ENCODE measurements around the gene MRS2. TPM values are rescaled to one million over a fixed set of nuclear protein-coding genes. Genes with fewer than 3 reads are reported as not detected.
A peak's percentile ranks its signal among the peaks of the same experiment; 100 is the strongest.

Gene MRS2
- polyA plus RNA-seq, 1 of the 3 experiments (the other 2 are of a cell fraction) = 9.4 TPM

DNA sequence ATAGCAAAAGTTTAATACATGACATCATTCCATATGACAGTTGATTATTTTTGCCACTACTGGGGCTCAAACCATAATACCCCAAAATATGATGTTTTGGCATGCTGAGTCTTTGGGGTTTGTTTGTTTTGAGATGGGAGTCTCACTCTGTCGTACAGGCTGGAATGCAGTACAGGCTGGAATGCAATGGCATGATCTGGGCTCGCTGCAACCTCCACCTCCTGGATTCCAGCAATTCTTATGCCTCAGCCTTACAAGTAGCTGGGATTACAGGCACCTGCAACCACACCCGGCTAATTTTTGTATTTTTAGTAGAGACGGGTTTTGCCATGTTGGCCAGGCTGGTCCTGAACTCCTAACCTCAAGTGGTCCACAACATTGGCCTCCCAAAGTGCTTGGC is 1.3 kb upstream of the MRS2 start (continued):
- no peak for TF ChIP-seq FOSL2 (IDR thresholded peaks at IDR 0.05; ENCODE audit: borderline replicate concordance, low read depth)

DNA sequence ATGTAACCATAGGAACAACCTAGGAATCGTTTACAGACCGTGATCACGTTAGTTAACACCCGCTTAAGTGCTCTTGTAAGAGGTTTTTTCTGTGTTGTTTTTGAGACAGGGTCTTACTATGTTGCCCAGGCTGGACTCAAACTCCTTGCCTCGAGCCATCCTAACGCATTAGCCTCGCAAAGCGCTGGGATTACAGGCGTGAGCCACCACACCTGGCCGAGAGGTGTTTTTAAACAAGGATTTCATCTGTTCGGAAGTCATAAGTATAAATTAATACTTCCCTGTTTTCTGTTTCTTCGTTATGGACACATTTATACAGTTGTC is 727 bp downstream of the MRS2 start:
- H3K79me2 ChIP-seq (ENCODE audit: insufficient read depth) = peaks cover 46% of the 10 kb centered on the region
- CTCF ChIA-PET = interaction anchor here (1.6 kb wide), 1 partner anchor 11 kb away, joined by 4 read pairs; no protein-coding TSS in a partner anchor
- peak overlapping the region; percentile 83 for H3K4me2 ChIP-seq
- H3K4me3 ChIP-seq (ENCODE audit: low read depth in 2 of 2, low read length in 1 of 2) = peak overlapping the region; percentile 76 to 98
- H3K9ac ChIP-seq = peak overlapping the region; percentile 64
- POLR2A ChIA-PET = interaction anchor here (0.7 kb wide), 1 partner anchor 122 kb away, joined by 4 read pairs; no protein-coding TSS in a partner anchor
- no peak for DNase-seq
- no peaks in the 10 kb centered on the region for H3K27me3 ChIP-seq (ENCODE audit: insufficient read depth)
- TF ChIP-seq, protein P1, sequence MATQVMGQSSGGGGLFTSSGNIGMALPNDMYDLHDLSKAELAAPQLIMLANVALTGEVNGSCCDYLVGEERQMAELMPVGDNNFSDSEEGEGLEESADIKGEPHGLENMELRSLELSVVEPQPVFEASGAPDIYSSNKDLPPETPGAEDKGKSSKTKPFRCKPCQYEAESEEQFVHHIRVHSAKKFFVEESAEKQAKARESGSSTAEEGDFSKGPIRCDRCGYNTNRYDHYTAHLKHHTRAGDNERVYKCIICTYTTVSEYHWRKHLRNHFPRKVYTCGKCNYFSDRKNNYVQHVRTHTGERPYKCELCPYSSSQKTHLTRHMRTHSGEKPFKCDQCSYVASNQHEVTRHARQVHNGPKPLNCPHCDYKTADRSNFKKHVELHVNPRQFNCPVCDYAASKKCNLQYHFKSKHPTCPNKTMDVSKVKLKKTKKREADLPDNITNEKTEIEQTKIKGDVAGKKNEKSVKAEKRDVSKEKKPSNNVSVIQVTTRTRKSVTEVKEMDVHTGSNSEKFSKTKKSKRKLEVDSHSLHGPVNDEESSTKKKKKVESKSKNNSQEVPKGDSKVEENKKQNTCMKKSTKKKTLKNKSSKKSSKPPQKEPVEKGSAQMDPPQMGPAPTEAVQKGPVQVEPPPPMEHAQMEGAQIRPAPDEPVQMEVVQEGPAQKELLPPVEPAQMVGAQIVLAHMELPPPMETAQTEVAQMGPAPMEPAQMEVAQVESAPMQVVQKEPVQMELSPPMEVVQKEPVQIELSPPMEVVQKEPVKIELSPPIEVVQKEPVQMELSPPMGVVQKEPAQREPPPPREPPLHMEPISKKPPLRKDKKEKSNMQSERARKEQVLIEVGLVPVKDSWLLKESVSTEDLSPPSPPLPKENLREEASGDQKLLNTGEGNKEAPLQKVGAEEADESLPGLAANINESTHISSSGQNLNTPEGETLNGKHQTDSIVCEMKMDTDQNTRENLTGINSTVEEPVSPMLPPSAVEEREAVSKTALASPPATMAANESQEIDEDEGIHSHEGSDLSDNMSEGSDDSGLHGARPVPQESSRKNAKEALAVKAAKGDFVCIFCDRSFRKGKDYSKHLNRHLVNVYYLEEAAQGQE (IDR thresholded peaks at IDR 0.05; ENCODE audit: low read depth, low read length) = no peak
- H4K20me1 ChIP-seq (ENCODE audit: insufficient read depth) = no peaks in the 10 kb centered on the region
- H3F3A ChIP-seq (replicated peaks; ENCODE audit: insufficient read depth) = no peaks in the 10 kb centered on the region
- H3K9me3 ChIP-seq = no peaks in the 10 kb centered on the region
- peak overlapping the region; percentile 100 for H2AFZ ChIP-seq (ENCODE audit: low read depth)
- H3K4me1 ChIP-seq (ENCODE audit: control insufficient read depth in 1 of 2, insufficient read depth in 2 of 2, low read depth in 1 of 2, low read length in 1 of 2) = peaks cover 4 to 14% of the 10 kb centered on the region in 2 experiments; a peak in 2 of 4 replicates
- no peak overlapping the region for H3K27ac ChIP-seq (ENCODE audit: low read depth in 2 of 2, low read length in 1 of 2)
- H3K9me2 ChIP-seq = no peaks in the 10 kb centered on the region
- peaks cover 23 to 26% of the 10 kb centered on the region in 2 experiments for H3K36me3 ChIP-seq (replicated peaks in 1 of 2; ENCODE audit: control insufficient read depth in 1 of 2, insufficient read depth in 2 of 2, low read length in 1 of 2)
- WGBS (ENCODE audit: low lambda C conversion rate) = 4% methylated on average over 12 of the region's 12 CpGs

DNA sequence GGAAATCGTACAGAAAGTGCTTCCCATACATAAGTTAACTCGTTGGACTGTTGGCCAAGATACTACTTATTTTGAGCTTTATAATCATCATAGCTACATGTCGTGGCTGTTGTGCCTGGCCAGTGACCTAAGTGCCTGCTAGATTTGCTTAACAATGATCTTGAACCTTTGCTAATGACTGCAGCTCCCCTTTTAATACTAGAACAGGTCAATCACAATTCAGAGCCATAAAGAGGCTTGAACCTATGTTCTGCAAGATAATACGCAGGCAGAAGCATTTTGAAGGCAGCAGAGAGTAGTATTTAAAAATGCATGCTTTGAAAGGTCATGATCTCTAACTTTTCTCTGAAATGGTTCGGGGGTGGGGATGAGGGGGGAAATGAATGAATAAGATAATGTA is 2.5 kb downstream of the MRS2 start:
- no peak overlapping the region for H3K4me2 ChIP-seq
- H4K20me1 ChIP-seq (ENCODE audit: insufficient read depth) = no peaks in the 10 kb centered on the region
- H3F3A ChIP-seq (replicated peaks; ENCODE audit: insufficient read depth) = no peaks in the 10 kb centered on the region
- no peak overlapping the region for H3K4me3 ChIP-seq (ENCODE audit: low read depth in 2 of 2, low read length in 1 of 2)
- no peaks in the 10 kb centered on the region for H3K9me3 ChIP-seq
- peaks cover 37 to 40% of the 10 kb centered on the region in 2 experiments for H3K36me3 ChIP-seq (replicated peaks in 1 of 2; ENCODE audit: control insufficient read depth in 1 of 2, insufficient read depth in 2 of 2, low read length in 1 of 2)
- no peak overlapping the region for H3K9ac ChIP-seq
- CTCF ChIA-PET = no interaction called here
- H3K27ac ChIP-seq (ENCODE audit: low read depth in 2 of 2, low read length in 1 of 2) = no peak overlapping the region
- TF ChIP-seq GATA2 (CRISPR knock-in tag; IDR thresholded peaks at IDR 0.05) (no peak), NRF1 (IDR thresholded peaks at IDR 0.05; ENCODE audit: low read depth, low read length) (no peak), MXI1 (IDR thresholded peaks at IDR 0.05; ENCODE audit: low read depth, low read length) (no peak), JUND (IDR thresholded peaks at IDR 0.05) (no peak), SIN3A (IDR thresholded peaks at IDR 0.05; ENCODE audit: borderline replicate concordance, low read depth, low read length) (no peak)
- H3K9me2 ChIP-seq = no peaks in the 10 kb centered on the region
- peaks cover 46% of the 10 kb centered on the region for H3K79me2 ChIP-seq (ENCODE audit: insufficient read depth)
- H3K27me3 ChIP-seq (ENCODE audit: insufficient read depth) = no peaks in the 10 kb centered on the region
- no peak overlapping the region for H2AFZ ChIP-seq (ENCODE audit: low read depth)
- peaks cover 4 to 14% of the 10 kb centered on the region in 2 experiments; a peak in 2 of 4 replicates for H3K4me1 ChIP-seq (ENCODE audit: control insufficient read depth in 1 of 2, insufficient read depth in 2 of 2, low read depth in 1 of 2, low read length in 1 of 2)
- WGBS (ENCODE audit: low lambda C conversion rate) = 81% methylated on average over 5 of the region's 5 CpGs
- POLR2A ChIA-PET = no interaction called here
- DNase-seq = no peak

Measured in SK-N-SH (cell line).